GM18858 (cell line): ENCODE results near the gene GOPC.

ENCODE experiments used
- ATAC-seq: cut with Tn5 transposase; IDR thresholded peaks from one replicate; pipeline ENCODE4 v1.9.1; 2021; ENCODE audit not compliant: unreplicated experiment

Gene GOPC

GRCh38 chr6:117550078-117550600, 52.2 kb downstream of the GOPC start:
- ATAC-seq: no peak

GRCh38 chr6:117549611-117550010, 52.7 kb downstream of the GOPC start:
- no peak for ATAC-seq

GRCh38 chr6:117548797-117549301, 53.5 kb downstream of the GOPC start:
- ATAC-seq: no peak

- peak; percentile 47 for ATAC-seq
Measured at GRCh38 chr6:117547688-117548621, 54.4 kb downstream of the GOPC start.

- ATAC-seq: no peak
Measured at GRCh38 chr6:117546674-117547073, 55.6 kb downstream of the GOPC start.

GRCh38 chr6:117545161-117545595, 57.1 kb downstream of the GOPC start:
- ATAC-seq: no peak

- ATAC-seq: no peak
Measured at GRCh38 chr6:117544716-117545115, 57.6 kb downstream of the GOPC start.

- ATAC-seq: no peak
Measured at GRCh38 chr6:117542493-117542892, 59.8 kb downstream of the GOPC start.

- ATAC-seq: no peak
Measured at GRCh38 chr6:117540670-117541069, 61.6 kb downstream of the GOPC start.

GRCh38 chr6:117538615-117539014, 63.7 kb downstream of the GOPC start:
- no peak for ATAC-seq

GRCh38 chr6:117536317-117536716, 66.0 kb downstream of the GOPC start:
- no peak for ATAC-seq

- no peak for ATAC-seq
Measured at GRCh38 chr6:117534974-117535373, 67.3 kb downstream of the GOPC start.

- ATAC-seq: no peak
Measured at GRCh38 chr6:117533775-117534174, 68.5 kb downstream of the GOPC start.

GRCh38 chr6:117531809-117532725, 70.2 kb downstream of the GOPC start:
- no peak for ATAC-seq

- no peak for ATAC-seq
Measured at GRCh38 chr6:117531346-117531745, 71.0 kb downstream of the GOPC start.

- no peak for ATAC-seq
Measured at GRCh38 chr6:117530467-117531242, 71.7 kb downstream of the GOPC start.

- ATAC-seq: no peak
Measured at GRCh38 chr6:117525607-117526006, 76.7 kb downstream of the GOPC start.

- no peak for ATAC-seq
Measured at GRCh38 chr6:117521791-117522502, 80.4 kb downstream of the GOPC start.

- no peak for ATAC-seq
Measured at GRCh38 chr6:117520603-117521395, 81.5 kb downstream of the GOPC start.
